GM12875 (cell line): ENCODE data around the gene RNF180.

ENCODE experiments used
- H3K4me3 ChIP-seq: one replicate; pipeline ENCODE4 v1.5.1; 2011; ENCODE audit warnings: low read depth, low read length, control low read depth
- CTCF ChIP-seq: IDR thresholded peaks from 2 replicates; pipeline ENCODE4 v1.5.1; 2011; ENCODE audit warnings: low read depth, mild to moderate bottlenecking, control low read depth, inconsistent platforms, low read length, moderate library complexity, borderline replicate concordance; ENCODE audit not compliant: insufficient read depth

The RNF180 gene, protein sequence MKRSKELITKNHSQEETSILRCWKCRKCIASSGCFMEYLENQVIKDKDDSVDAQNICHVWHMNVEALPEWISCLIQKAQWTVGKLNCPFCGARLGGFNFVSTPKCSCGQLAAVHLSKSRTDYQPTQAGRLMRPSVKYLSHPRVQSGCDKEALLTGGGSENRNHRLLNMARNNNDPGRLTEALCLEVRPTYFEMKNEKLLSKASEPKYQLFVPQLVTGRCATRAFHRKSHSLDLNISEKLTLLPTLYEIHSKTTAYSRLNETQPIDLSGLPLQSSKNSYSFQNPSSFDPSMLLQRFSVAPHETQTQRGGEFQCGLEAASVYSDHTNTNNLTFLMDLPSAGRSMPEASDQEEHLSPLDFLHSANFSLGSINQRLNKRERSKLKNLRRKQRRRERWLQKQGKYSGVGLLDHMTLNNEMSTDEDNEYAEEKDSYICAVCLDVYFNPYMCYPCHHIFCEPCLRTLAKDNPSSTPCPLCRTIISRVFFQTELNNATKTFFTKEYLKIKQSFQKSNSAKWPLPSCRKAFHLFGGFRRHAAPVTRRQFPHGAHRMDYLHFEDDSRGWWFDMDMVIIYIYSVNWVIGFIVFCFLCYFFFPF

GRCh38 chr5:64165500-64166200 is at the start of gene RNF180:
TSS of gene RNF180 (plus strand) at chr5:64165843. CDS start at chr5:64200808, 34,965 bp downstream.
- TF ChIP-seq CTCF = no peak
- no peak within 1 kb of the TSS for H3K4me3 ChIP-seq

DNA sequence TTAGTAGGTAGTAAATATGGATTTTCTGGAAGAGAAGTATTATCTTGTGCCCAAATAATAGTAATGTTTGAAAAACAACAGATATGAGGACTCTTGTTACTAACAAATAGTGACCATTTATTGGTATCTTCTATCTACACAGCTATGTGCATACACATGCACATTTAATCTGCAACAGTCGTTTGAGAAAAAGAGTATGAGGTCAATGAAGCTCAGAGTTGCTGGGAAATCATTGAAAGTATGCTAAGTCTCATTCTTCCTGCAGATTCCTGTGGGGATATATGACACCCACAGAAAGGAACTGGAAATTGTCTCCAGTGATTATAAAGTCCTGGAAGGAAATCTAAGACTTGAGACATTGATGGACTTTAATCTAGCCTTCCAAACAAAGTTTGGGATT is 40.1 kb upstream of the RNF180 start:
- H3K4me3 ChIP-seq = no peak overlapping the region
- TF ChIP-seq CTCF = no peak

- no peak overlapping the region for H3K4me3 ChIP-seq
- no peak for TF ChIP-seq CTCF
Measured at GRCh38 chr5:64126202-64126741, 39.4 kb upstream of the RNF180 start.

DNA sequence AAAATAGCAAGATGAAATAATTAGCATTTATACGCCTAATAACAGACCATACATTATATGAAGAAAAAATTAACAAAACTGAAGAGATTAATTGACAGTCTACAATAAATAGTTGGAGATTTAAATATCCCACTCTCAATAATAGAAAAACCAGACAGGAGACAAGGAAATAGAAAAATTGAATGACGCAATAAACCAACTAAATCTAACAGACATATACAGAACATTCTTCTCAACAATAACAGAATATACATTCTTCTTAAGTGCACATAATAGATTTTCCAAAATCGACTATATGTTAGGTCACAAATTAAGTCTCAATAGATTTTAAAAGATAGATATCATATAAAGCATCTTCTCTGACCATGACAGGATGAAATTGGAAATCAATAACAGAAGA is 25.6 kb upstream of the RNF180 start:
- H3K4me3 ChIP-seq = no peak overlapping the region
- TF ChIP-seq CTCF = no peak

DNA sequence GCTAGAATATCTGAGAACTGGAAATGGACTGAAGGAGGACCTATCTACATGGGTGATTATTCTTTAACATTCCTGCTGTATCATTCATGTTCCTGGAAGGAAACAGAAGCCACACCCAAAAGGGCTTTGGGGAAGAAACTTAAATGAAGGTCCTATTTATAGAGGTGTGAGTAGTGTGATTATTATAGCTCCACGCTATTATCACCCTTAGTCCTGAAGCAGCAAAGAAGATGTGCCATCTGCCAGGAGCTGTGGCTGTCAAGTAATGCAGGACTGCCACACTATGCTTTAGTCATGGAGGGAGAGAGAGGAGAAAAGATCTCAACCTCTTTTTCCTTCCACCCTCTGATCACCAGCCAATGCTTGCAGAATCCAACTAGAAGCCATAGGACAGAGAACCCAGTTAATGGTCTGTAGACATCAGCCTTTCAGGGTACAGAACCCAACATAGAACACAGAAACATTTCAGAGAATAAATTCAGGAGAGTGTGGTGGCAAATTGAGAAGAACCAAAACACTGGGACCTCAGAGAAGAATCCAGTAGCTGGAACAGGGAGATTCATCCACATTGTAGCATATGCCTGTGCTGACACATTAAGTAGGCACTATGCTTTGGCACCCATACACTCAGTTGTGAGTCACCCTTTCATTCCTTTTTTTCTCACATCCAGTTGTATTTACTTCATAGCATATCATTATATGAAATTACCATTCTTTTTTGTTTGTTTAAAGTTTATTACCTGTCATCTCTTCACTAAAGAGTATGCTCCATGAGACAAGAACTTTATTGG is 21.0 kb upstream of the RNF180 start:
- no peak overlapping the region for H3K4me3 ChIP-seq
- no peak for TF ChIP-seq CTCF

- TF ChIP-seq CTCF = no peak
- no peak overlapping the region for H3K4me3 ChIP-seq
Measured at GRCh38 chr5:64145216-64145895, 20.3 kb upstream of the RNF180 start.
